GM12878 (cell line): ENCODE measurements around the gene EFCAB8. TPM values are rescaled to one million over a fixed set of nuclear protein-coding genes. Genes with fewer than 3 reads are reported as not detected.

ENCODE experiments used
- ATAC-seq: fragments of 200-7000 bp; cut with Tn5 transposase; 3 replicates; pipeline ENCODE4 v1.9.1; 2020; ENCODE audit warnings: mild to moderate bottlenecking, moderate library complexity
- BruUV-seq: library from RNA; stranded (reverse); fragments of 400-500 nt; replicated peaks from 2 replicates; lab custom pipeline; 2021; lab: Mats Ljungman, UMichigan
- CTCF ChIA-PET: fragments of 300-600 bp; sonication (Branson Sonifier 250); formaldehyde crosslinking; extraction: SDS; loops from one replicate; lab custom pipeline; 2021; ENCODE audit warnings: inconsistent platforms; lab: Yijun Ruan, JAX
- POLR2A ChIA-PET: fragments of 350-600 bp; formaldehyde crosslinking; extraction: SDS; loops from one replicate; lab custom pipeline; 2021; ENCODE audit warnings: inconsistent platforms; lab: Charles Lee
- RAD21 ChIA-PET: fragments of 300-600 bp; sonication (Branson Sonifier 250); formaldehyde crosslinking; loops from one replicate; lab custom pipeline; 2023; ENCODE audit warnings: antibody characterized with exemption; ENCODE audit not compliant: unreplicated experiment; lab: Charles Lee
- SMC1A ChIA-PET: fragments of 300-600 bp; sonication (Branson Sonifier 250); formaldehyde crosslinking; loops from one replicate; lab custom pipeline; 2023; ENCODE audit not compliant: unreplicated experiment, uncharacterized antibody; lab: Charles Lee
- DNase-seq: peaks from one replicate; pipeline ENCODE4 v3.0.0-alpha.2; 2011; ENCODE audit warnings: low read depth, low spot score
- FAIRE-seq: peaks from 3 replicates; lab custom pipeline; 2011; peaks lifted over from hg19 to GRCh38; lab: Jason Lieb, UNC
- H2AFZ ChIP-seq: 2 replicates; pipeline ENCODE4 v1.6.0; 2011; ENCODE audit warnings: low read depth, low read length, control low read depth; ENCODE audit not compliant: control insufficient read depth
- H3K27ac ChIP-seq: 2 replicates; pipeline ENCODE4 v1.5.1; 2011; ENCODE audit warnings: control low read depth; ENCODE audit not compliant: control insufficient read depth, insufficient read depth
- H3K27me3 ChIP-seq, 2 experiments: replicated peaks in 1 of 2; 2 replicates each; pipeline versions ENCODE4 v1.6.0 to v1.6.1; 2011; ENCODE audit warnings: low read length in 1 of 2; ENCODE audit not compliant: control insufficient read depth in 2 of 2, insufficient read depth in 2 of 2
- H3K36me3 ChIP-seq, 2 experiments: 2 replicates each; pipeline ENCODE4 v1.5.1; 2011; ENCODE audit warnings: low read length in 1 of 2; ENCODE audit not compliant: control insufficient read depth in 2 of 2, insufficient read depth in 2 of 2
- H3K4me1 ChIP-seq: 2 replicates; pipeline ENCODE4 v1.6.1; 2011; ENCODE audit warnings: mild to moderate bottlenecking, low read length, moderate library complexity, mixed read lengths; ENCODE audit not compliant: control insufficient read depth, insufficient read depth
- H3K4me2 ChIP-seq: 2 replicates; pipeline ENCODE4 v1.6.0; 2011; ENCODE audit warnings: control low read depth; ENCODE audit not compliant: control insufficient read depth, insufficient read depth
- H3K4me3 ChIP-seq: fragments of 200-600 bp; sonication (generic); 2 replicates; pipeline ENCODE4 v1.5.1; 2016
- H3K79me2 ChIP-seq: 2 replicates; pipeline ENCODE4 v1.6.0; 2011; ENCODE audit warnings: low read length; ENCODE audit not compliant: control insufficient read depth, insufficient read depth
- H3K9ac ChIP-seq: 2 replicates; pipeline ENCODE4 v1.8.0; 2011; ENCODE audit warnings: low read length, control low read depth, mixed read lengths; ENCODE audit not compliant: control insufficient read depth, insufficient read depth
- H3K9me3 ChIP-seq: replicated peaks from 3 replicates; pipeline ENCODE4 v1.5.1; 2011; ENCODE audit warnings: mild to moderate bottlenecking, low read length; ENCODE audit not compliant: control insufficient read depth, insufficient read depth
- H4K20me1 ChIP-seq: 2 replicates; pipeline ENCODE4 v1.6.0; 2011; ENCODE audit not compliant: control insufficient read depth, insufficient read depth
- BCL11A ChIP-seq: IDR thresholded peaks from 2 replicates; pipeline ENCODE4 v1.6.1; 2011; ENCODE audit warnings: low read depth, low read length
- GABPA ChIP-seq: IDR thresholded peaks from 2 replicates; pipeline ENCODE4 v1.6.1; 2014; ENCODE audit warnings: antibody characterized with exemption, low read depth, mild to moderate bottlenecking, inconsistent platforms
- MYC ChIP-seq: IDR thresholded peaks from 2 replicates; pipeline ENCODE4 v1.6.1; 2011; ENCODE audit warnings: mild to moderate bottlenecking, low read length, moderate library complexity, inconsistent platforms; ENCODE audit not compliant: insufficient read depth, insufficient replicate concordance, insufficient read length, severe bottlenecking
- PKNOX1 ChIP-seq: fragments of 450-650 bp; IDR thresholded peaks from 2 replicates; pipeline ENCODE4 v1.6.1; 2016; ENCODE audit warnings: mild to moderate bottlenecking
- SKIL ChIP-seq: fragments of 450-650 bp; IDR thresholded peaks from 2 replicates; pipeline ENCODE4 v1.6.1; 2017; ENCODE audit warnings: mild to moderate bottlenecking, low read depth, inconsistent platforms; ENCODE audit not compliant: poor library complexity, severe bottlenecking
- SP1 ChIP-seq: IDR thresholded peaks from one replicate; pipeline ENCODE4 v1.6.1; 2011; ENCODE audit warnings: low read depth, low read length
- TCF12 ChIP-seq: IDR thresholded peaks from 2 replicates; pipeline ENCODE4 v1.6.1; 2011; ENCODE audit warnings: low read depth, mild to moderate bottlenecking, low read length
- WGBS: methylation state at CpG from one replicate; pipeline ENCODE4 v1.1.6; 2016; ENCODE audit warnings: low lambda C conversion rate; ENCODE audit not compliant: insufficient replicate concordance, insufficient coverage; ENCODE audit errors: missing lambda C conversion rate; 5-methylcytosine and 5-hydroxymethylcytosine counted together
- in situ Hi-C: fragments of 300-500 bp; cut with MboI; formaldehyde crosslinking; loops from 9 replicates; pipeline ENCODE4 v1.14.3; 2018; ENCODE audit warnings: mixed read lengths
- intact Hi-C: fragments of 100-400 bp; cut with micrococcal nuclease; formaldehyde crosslinking; loops from one replicate; pipeline ENCODE4 v1.14.2; 2022; ENCODE audit not compliant: unreplicated experiment
- polyA plus RNA-seq, 11 experiments: library from polyadenylated mRNA; depleted of rRNA in 4 of 11; unstranded in 6 of 11; stranded (reverse) in 5 of 11; fragments of >200 nt; fragmentation: Nextera tagmentation in 4 of 11; fragmentation: Illumina TruSeq in 1 of 11; extraction: Ambion mirVana in 4 of 11; extraction: Trizol in 1 of 11; gene quantifications; 1 replicate in 1 of 11; 2 replicates in 10 of 11; pipeline versions ENCODE4 v1.2.1 to v1.2.3, GENCODE V29; 2011 to 2016; ENCODE audit warnings: inconsistent platforms in 2 of 11, missing spikeins in 2 of 11, low read depth in 1 of 11
- total RNA-seq, 4 experiments: library from RNA; depleted of rRNA in 3 of 4; stranded (reverse); fragments of >200 nt in 3 of 4; fragmentation: Illumina TruSeq in 1 of 4; extraction: Trizol in 1 of 4; gene quantifications; 2 replicates each; pipeline versions ENCODE4 v1.2.1 to v1.2.3, GENCODE V29; 2013 to 2021

The EFCAB8 gene
- total and polyA plus RNA-seq, 10 of the 15 experiments (the other 5 are each of a cell fraction or from before 2014, with no cell fraction given) = 0.04 to 0.18 (median 0.06) TPM; not detected in 4

- 71% methylated on average over 12 of the region's 12 CpGs for WGBS
- no TSS peak for BruUV-seq
- intact Hi-C loops = no loop called here
- H3K27ac ChIP-seq = no peak overlapping the region
- in situ Hi-C loops = no loop called here
- ChIA-PET CTCF (no interaction called here), RAD21 (interaction anchor here (0.9 kb wide), 1 partner anchor 12 kb away, joined by 3 read pairs; no protein-coding TSS in a partner anchor), POLR2A (no interaction called here), SMC1A (no interaction called here)
- H3K4me2 ChIP-seq = no peak overlapping the region
- no peaks in the 10 kb centered on the region for H4K20me1 ChIP-seq
- TF ChIP-seq SKIL = no peak
- TF ChIP-seq GABPA = no peak
- TF ChIP-seq MYC = no peak
- no peak for TF ChIP-seq BCL11A
- no peaks in the 10 kb centered on the region for H3K9me3 ChIP-seq
- DNase-seq = no peak
- no peaks in the 10 kb centered on the region; a peak in 2 of 4 replicates for H3K27me3 ChIP-seq
- H3K79me2 ChIP-seq = no peaks in the 10 kb centered on the region
- no peak overlapping the region for H2AFZ ChIP-seq
- no peaks in the 10 kb centered on the region for H3K36me3 ChIP-seq
- ATAC-seq = no peak
- no peaks in the 10 kb centered on the region for H3K4me1 ChIP-seq
- no peak overlapping the region for H3K4me3 ChIP-seq
- no peak overlapping the region for H3K9ac ChIP-seq
- no peak for FAIRE-seq
Observed at GRCh38 chr20:32983459-32984112, 124.9 kb downstream of the EFCAB8 start.

- Histone ChIP-seq H3K36me3 (no peaks in the 10 kb centered on the region), H3K4me1 (no peaks in the 10 kb centered on the region), H4K20me1 (no peaks in the 10 kb centered on the region), H3K9me3 (no peaks in the 10 kb centered on the region), H3K27me3 (no peaks in the 10 kb centered on the region; a peak in 2 of 4 replicates), H3K27ac (no peak overlapping the region), H2AFZ (no peak overlapping the region), H3K9ac (no peak overlapping the region), H3K79me2 (no peaks in the 10 kb centered on the region), H3K4me3 (no peak overlapping the region), H3K4me2 (no peak overlapping the region)
- no TSS peak for BruUV-seq
- 49% methylated on average over 7 of the region's 7 CpGs for WGBS
- CTCF ChIA-PET = no interaction called here
- POLR2A ChIA-PET = no interaction called here
- in situ Hi-C loops (no loop called here), intact Hi-C loops (no loop called here)
- no peak for TF ChIP-seq PKNOX1
- TF ChIP-seq SP1 = no peak
- no peak for TF ChIP-seq TCF12
- RAD21 ChIA-PET = no interaction called here
- SMC1A ChIA-PET = no interaction called here
- no peak for DNase-seq
- no peak for FAIRE-seq
- ATAC-seq = no peak
Observed at GRCh38 chr20:32984196-32984595, 125.5 kb downstream of the EFCAB8 start.
